Motor neuron (in vitro differentiated cells): ENCODE data around the gene HS2ST1. TPM values are rescaled to one million over a fixed set of nuclear protein-coding genes. Genes with fewer than 3 reads are reported as not detected.
A peak's percentile ranks its signal among the peaks of the same experiment; 100 is the strongest.

ENCODE experiments used
- ATAC-seq, 8 experiments: fragments of 200-7000 bp; cut with Tn5 transposase; replicated peaks in 6 of 8; 2 replicates each; pipeline ENCODE4 v1.8.0; 2021; ENCODE audit warnings: mild to moderate bottlenecking in 8 of 8, moderate library complexity in 8 of 8
- H3K27ac ChIP-seq, 2 donors: fragments of 250-450 bp; sonication (Bioruptor Pico); 2 replicates each; pipeline ENCODE4 v1.9.0; 2021; ENCODE audit warnings: antibody characterized with exemption in 2 of 2, mild to moderate bottlenecking in 2 of 2, moderate library complexity in 1 of 2
- H3K4me1 ChIP-seq, 2 donors: fragments of 250-450 bp; sonication (Bioruptor Pico); replicated peaks in 1 of 2; 2 replicates each; pipeline ENCODE4 v1.6.1; 2021; ENCODE audit warnings: antibody characterized with exemption in 2 of 2, mild to moderate bottlenecking in 2 of 2, moderate library complexity in 1 of 2
- H3K4me3 ChIP-seq, 5 donors: fragments of 250-450 bp; sonication (Bioruptor Pico); 2 replicates each; pipeline ENCODE4 v1.9.0; 2021; ENCODE audit warnings: antibody characterized with exemption in 5 of 5, mild to moderate bottlenecking in 5 of 5, moderate library complexity in 4 of 5
- WGBS, 10 experiments: fragments of 450-650 bp; shearing (Covaris generic); methylation state at CpG; one replicate each; pipeline ENCODE4 v1.0.0; 2022; 5-methylcytosine and 5-hydroxymethylcytosine counted together
- in situ Hi-C, 9 experiments: fragments of 400-800 bp; cut with MboI; loops; one replicate each; pipeline ENCODE4 v1.15.0; 2021; ENCODE audit warnings: low sequenced_read_pairs in 9 of 9, low pct_unique_long_range_greater_than_20kb in 2 of 9; ENCODE audit not compliant: unreplicated experiment in 9 of 9
- total RNA-seq, 8 experiments: library from RNA; unstranded; fragments of 300-600 nt; gene quantifications; 2 replicates each; pipeline versions ENCODE4 v1.2.3 to v1.2.4, GENCODE V29; 2022

The HS2ST1 gene
- total RNA-seq, 8 experiments from 2014 or later = 12.2 to 43.6 (median 23.0) TPM

GRCh38 chr1:86912281-86912900, 2.0 kb upstream of the HS2ST1 start:
- WGBS, 10 experiments = 27 to 80% (median 59%) methylated on average over 1 to 6 of the region's 6 CpGs; no CpG with 5 or more reads in 1 of the 10 experiments
- in situ Hi-C loops = no loop called here
- Histone ChIP-seq H3K27ac (no peak overlapping the region), H3K4me3 (peak overlapping the region; percentile 53 to 93 (median 84)), H3K4me1 (peaks cover 6 to 10% of the 10 kb centered on the region in 2 donors)
- ATAC-seq = no peak

DNA sequence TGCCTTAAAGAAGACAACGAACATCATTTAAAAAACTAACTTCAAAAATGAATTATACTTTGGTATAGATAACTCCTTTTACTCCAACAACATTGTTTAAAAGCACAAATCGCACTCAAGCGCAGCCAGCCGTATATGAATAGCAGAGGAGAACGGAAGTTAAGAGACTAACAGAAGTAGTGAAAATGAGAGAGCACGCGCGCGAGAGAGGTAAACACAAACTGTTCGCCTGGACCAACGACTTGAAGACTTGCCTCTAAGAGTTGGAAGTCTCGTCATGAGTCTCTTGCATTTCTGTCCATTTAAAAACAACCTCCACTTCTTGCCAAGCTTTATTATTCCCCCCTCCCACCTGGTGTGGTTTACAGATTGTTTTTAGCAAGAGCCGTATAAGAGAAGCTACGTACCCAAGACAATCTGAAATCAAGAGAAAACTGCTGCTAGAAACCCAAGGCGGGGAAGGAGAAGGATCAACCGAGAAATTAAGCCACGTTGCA, 988 bp upstream of the HS2ST1 start:
- 0 to 5% (median 1%) methylated on average over 5 to 17 of the region's 17 CpGs for whole genome bisulfite sequencing, 10 experiments
- Histone ChIP-seq H3K27ac (peak overlapping the region; percentile 99 to 100), H3K4me1 (peaks cover 6 to 10% of the 10 kb centered on the region in 2 donors), H3K4me3 (peak overlapping the region; percentile 53 to 93 (median 84))
- ATAC-seq = peak in 2 of 8 experiments; percentile 1 to 2
- in situ Hi-C loops = no loop called here

DNA sequence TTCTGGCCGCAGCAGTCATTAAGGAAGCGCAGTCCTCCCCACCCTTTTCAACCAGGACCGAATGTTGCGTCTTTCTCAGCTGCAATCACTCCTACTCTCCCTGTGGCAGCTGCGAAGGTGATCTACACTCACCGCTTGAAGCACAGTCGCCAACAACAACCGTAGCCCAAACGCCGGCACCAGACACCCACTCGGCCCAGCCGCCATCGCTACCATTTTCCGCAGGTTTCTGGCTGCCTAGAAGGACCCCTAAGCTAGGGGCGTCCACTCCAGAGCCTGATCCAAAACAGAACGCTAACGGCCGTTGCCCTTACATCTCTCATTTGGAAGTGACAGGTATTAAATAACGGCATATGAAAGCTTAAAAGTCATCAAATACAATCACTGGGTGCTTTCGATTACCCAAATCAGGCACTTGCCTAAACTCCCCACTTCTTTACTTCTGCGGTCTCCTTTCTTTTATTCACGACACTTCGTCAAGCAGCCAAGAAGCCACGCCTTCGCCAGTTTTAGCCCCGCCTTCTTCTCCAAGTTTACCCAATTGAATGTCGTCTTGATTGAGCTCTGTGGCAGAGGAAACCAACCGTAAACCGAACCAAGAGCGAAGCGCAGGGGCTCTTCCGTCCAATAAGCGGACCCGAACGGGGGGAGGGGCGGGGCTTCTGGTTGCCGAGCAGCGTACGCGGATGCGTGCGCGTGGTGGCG, 387 bp upstream of the HS2ST1 start, which contains the start of gene SELENOF:
TSS of gene SELENOF (minus strand) at position 231 of the 705 bp plus-strand sequence. CDS start at position 216, 15 bp downstream.
- peak within 1 kb of the TSS; percentile 76 to 93 (median 84) for H3K4me3 ChIP-seq
- peak within 1 kb of the TSS; percentile 99 to 100 for H3K27ac ChIP-seq
- peaks cover 6 to 10% of the 10 kb centered on the region in 2 donors for H3K4me1 ChIP-seq
- ATAC-seq = peak; percentile 84 to 94 (median 92)
- 0 to 3% (median 1%) methylated on average over 6 to 35 of the region's 44 CpGs; no CpG with 5 or more reads in 1 of the 10 experiments for WGBS, 10 experiments
- in situ Hi-C loops = no loop called here

DNA sequence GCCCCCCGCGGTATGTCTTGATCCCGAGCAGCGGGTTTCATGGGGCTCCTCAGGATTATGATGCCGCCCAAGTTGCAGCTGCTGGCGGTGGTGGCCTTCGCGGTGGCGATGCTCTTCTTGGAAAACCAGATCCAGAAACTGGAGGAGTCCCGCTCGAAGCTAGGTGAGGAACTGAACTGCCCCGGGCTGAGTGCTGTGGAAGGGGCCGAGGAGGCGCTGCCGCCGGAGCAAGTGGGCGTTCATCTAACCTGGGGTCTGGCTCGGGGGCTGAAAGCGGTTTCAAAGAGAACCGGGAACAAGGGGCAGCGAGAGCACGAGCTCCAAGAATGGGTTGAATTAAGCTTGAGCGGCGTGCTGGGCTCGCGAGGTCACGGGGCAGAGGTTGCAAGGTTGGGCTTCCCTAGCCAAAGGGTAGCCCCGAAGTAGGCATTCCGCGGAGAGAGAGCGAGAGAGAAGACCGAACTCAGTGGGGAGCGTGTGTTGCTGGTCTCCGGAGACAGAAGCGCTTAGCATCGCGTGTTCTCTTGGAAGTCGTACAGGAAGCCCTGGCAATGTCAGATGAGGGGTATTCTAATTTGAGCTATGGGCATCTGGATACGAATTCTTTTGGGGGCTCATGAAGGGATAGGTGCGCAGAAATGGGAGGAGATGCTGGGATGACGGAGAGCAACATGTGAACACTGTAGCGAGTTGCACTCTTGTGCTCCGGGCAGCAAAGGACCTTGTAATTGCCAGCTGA, 732 bp downstream of the HS2ST1 start:
- ATAC-seq = peak; percentile 13 to 27 (median 21)
- H3K27ac ChIP-seq = peak overlapping the region; percentile 80 to 87
- 0 to 1% (median 0%) methylated on average over 2 to 25 of the region's 43 CpGs; no CpG with 5 or more reads in 1 of the 10 experiments for WGBS, 10 experiments
- in situ Hi-C loops = no loop called here
- H3K4me3 ChIP-seq = peak overlapping the region; percentile 76 to 85 (median 83)
- peaks cover 6 to 10% of the 10 kb centered on the region in 2 donors for H3K4me1 ChIP-seq

- 0 to 4% (median 2%) methylated on average over 4 to 14 of the region's 14 CpGs for WGBS, 10 experiments
- in situ Hi-C loops = no loop called here
- no peak for ATAC-seq
- no peak overlapping the region for H3K27ac ChIP-seq
- H3K4me3 ChIP-seq = peak overlapping the region; percentile 76 to 85 (median 83)
- peaks cover 6 to 10% of the 10 kb centered on the region in 2 donors for H3K4me1 ChIP-seq
These were observed 1.4 kb downstream of the HS2ST1 start for GRCh38 chr1:86915737-86916235.

- Histone ChIP-seq H3K4me1 (peaks cover 6 to 10% of the 10 kb centered on the region in 2 donors), H3K4me3 (peak overlapping the region in 1 of 5 donors; percentile 79), H3K27ac (no peak overlapping the region)
- in situ Hi-C loops = no loop called here
- ATAC-seq = no peak
- 42 to 100% (median 81%) methylated on average over 1 of the region's 1 CpG; no CpG with 5 or more reads in 1 of the 10 experiments for WGBS, 10 experiments
These were observed 2.3 kb downstream of the HS2ST1 start for GRCh38 chr1:86916752-86917151.

- Histone ChIP-seq H3K4me1 (no peaks in the 10 kb centered on the region), H3K27ac (no peak overlapping the region), H3K4me3 (no peak overlapping the region)
- 92 to 100% (median 100%) methylated on average over 1 of the region's 1 CpG; no CpG with 5 or more reads in 1 of the 10 experiments for WGBS, 10 experiments
- in situ Hi-C loops = no loop called here
- ATAC-seq = no peak
These were observed 8.0 kb downstream of the HS2ST1 start for GRCh38 chr1:86922445-86922844.

DNA sequence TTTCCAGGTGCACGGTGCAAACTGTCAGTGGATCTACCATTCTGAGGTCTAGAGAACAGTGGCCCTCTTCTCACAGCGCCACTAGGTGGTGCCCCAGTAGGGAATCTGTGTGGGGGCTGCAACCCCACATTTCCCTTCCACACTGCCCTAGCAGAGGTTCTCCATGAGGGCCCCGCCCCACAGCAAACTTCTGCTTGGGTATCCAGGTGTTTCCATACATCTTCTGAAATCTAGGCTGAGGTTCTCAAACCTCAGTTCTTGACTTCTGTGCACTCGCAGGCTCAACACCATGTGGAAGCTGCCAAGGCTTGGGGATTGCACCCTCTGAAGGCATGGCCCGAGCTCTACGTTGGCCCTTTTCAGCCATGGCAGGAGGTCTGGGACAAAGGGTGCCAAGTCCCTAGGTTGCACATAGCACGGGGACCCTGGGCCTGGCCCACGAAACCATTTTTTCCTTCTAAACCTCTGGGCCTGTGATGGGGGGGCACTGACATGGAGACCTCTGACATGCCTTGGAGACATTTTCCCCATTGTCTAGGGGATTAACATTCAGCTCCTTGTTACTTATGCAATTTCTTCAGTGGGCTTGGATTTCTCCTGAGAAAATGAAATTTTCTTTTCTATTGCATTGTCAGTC, 10.0 kb downstream of the HS2ST1 start:
- WGBS, 10 experiments = 90 to 100% (median 100%) methylated on average over 1 to 8 of the region's 8 CpGs; no CpG with 5 or more reads in 3 of the 10 experiments
- in situ Hi-C loops = no loop called here
- ATAC-seq = no peak
- Histone ChIP-seq H3K4me3 (no peak overlapping the region), H3K4me1 (no peaks in the 10 kb centered on the region), H3K27ac (no peak overlapping the region)

DNA sequence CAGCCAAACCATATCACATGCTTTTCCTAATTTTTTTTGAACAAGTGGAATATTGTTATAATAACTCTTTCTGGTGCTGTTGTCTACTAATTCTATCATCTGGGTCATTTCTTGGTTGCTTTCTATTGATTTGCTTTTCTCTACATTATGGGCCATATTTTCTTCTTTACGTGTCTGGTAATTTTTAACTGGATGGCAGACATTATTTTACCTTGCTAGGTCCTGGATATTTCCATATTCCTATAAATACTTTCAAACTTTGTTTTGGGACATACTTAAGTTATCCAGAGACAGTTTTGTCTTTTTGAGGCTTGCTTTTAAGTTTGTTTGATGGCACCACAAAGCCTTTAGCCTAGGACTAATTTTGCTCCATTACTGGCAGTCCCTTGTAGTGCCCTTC, 11.3 kb downstream of the HS2ST1 start:
- no peak for ATAC-seq
- Histone ChIP-seq H3K4me3 (no peak overlapping the region), H3K27ac (no peak overlapping the region), H3K4me1 (no peaks in the 10 kb centered on the region)
- in situ Hi-C loops = no loop called here
- 60 to 100% (median 100%) methylated on average over 1 of the region's 1 CpG for WGBS, 10 experiments

- Histone ChIP-seq H3K4me3 (no peak overlapping the region), H3K4me1 (no peaks in the 10 kb centered on the region), H3K27ac (no peak overlapping the region)
- 80 to 100% (median 100%) methylated on average over 1 of the region's 1 CpG; no CpG with 5 or more reads in 4 of the 10 experiments for WGBS, 10 experiments
- ATAC-seq = peak in 3 of 8 experiments; percentile 36 to 85 (median 66)
- in situ Hi-C loops = no loop called here
These were observed 12.4 kb downstream of the HS2ST1 start for GRCh38 chr1:86926883-86927282.

- Histone ChIP-seq H3K4me3 (no peak overlapping the region), H3K27ac (no peak overlapping the region), H3K4me1 (peaks cover 0 to 4% of the 10 kb centered on the region in 2 donors)
- in situ Hi-C loops = no loop called here
- 20 to 100% (median 92%) methylated on average over 1 of the region's 1 CpG; no CpG with 5 or more reads in 3 of the 10 experiments for WGBS, 10 experiments
- ATAC-seq = no peak
These were observed 14.4 kb downstream of the HS2ST1 start for GRCh38 chr1:86928819-86929218.

GRCh38 chr1:86933051-86933450, 18.6 kb downstream of the HS2ST1 start:
- Histone ChIP-seq H3K27ac (no peak overlapping the region), H3K4me3 (no peak overlapping the region), H3K4me1 (peaks cover 4 to 5% of the 10 kb centered on the region in 2 donors)
- WGBS, 10 experiments = 77 to 100% (median 96%) methylated on average over 3 of the region's 3 CpGs
- ATAC-seq = no peak
- in situ Hi-C loops = no loop called here
